Uterus (tissue), 2 donors: Measurements from ENCODE around the gene PLXNC1.

Source experiments
- POLR2A ChIP-seq, 2 donors: fragments of 450-650 bp; IDR thresholded peaks; one replicate each; pipeline ENCODE4 v1.6.1; 2016; ENCODE audit warnings: antibody characterized with exemption in 2 of 2, mild to moderate bottlenecking in 1 of 2, moderate library complexity in 1 of 2
- TF ChIP-seq, protein P1 (sequence below), 4 experiments: fragments of 200-600 bp in 2 of 4; fragments of 450-650 bp in 2 of 4; sonication (generic) in 2 of 4; IDR thresholded peaks; one replicate each; pipeline ENCODE4 v1.5.1; 2016 to 2019; ENCODE audit warnings: antibody characterized with exemption in 4 of 4, mild to moderate bottlenecking in 2 of 4, moderate library complexity in 1 of 4

DNA sequence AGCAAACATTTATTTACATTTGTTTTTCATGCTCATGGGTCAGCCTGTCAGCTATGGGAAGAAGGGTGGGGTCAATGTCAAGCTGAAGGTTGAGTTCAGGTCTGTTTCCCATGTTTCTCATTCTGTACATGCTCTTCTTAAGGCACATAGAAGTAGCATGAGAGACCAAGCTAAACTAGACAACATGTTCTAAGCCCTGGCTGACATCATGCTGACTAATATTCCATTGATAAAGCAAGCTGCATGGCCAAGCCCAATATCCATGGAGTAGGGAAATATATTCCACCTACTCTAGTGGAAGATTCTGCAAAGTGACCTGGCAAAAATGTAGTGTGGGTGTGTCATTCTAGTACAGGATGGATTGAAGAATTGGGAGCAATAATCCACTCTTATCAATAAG, 44.1 kb downstream of the PLXNC1 start:
- no peak for TF ChIP-seq POLR2A (IDR thresholded peaks at IDR 0.05)
- TF ChIP-seq, protein P1, sequence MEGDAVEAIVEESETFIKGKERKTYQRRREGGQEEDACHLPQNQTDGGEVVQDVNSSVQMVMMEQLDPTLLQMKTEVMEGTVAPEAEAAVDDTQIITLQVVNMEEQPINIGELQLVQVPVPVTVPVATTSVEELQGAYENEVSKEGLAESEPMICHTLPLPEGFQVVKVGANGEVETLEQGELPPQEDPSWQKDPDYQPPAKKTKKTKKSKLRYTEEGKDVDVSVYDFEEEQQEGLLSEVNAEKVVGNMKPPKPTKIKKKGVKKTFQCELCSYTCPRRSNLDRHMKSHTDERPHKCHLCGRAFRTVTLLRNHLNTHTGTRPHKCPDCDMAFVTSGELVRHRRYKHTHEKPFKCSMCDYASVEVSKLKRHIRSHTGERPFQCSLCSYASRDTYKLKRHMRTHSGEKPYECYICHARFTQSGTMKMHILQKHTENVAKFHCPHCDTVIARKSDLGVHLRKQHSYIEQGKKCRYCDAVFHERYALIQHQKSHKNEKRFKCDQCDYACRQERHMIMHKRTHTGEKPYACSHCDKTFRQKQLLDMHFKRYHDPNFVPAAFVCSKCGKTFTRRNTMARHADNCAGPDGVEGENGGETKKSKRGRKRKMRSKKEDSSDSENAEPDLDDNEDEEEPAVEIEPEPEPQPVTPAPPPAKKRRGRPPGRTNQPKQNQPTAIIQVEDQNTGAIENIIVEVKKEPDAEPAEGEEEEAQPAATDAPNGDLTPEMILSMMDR (IDR thresholded peaks at IDR 0.05), result no peak
